CD4-positive, alpha-beta T cell treated with Interleukin-2 at 100 ng/mL for 4 hours (primary cell): ENCODE data around the gene KRT77.

Source experiments
- DNase-seq: peaks from one replicate; pipeline ENCODE4 v3.0.0-alpha.2; 2020; ENCODE audit warnings: low spot score

The KRT77 gene

DNA sequence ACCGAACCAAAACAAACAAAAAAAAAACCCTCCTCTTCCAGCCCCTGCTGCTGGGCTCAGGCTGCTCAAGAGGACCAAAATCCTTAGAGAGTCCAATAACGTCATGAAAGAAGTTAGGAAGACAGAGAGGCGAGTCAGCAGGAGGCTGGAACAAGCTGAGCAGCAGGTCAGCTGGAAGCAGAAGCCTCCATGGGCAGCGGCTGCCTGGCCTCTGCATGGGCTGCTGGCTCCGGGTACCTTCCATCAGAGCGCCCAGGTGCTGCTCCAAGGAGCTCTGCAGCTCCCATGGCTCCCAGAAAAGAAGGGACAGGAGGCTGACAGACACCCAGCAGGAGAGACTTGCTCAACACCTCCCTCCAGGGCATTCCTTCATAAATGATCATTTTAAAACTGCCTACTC lies 48.1 kb downstream of the KRT77 start:
- no peak for DNase-seq

GRCh38 chr12:52651726-52652261 lies 51.5 kb downstream of the KRT77 start, which contains the start of gene KRT2:
Gene KRT2, minus strand, starts transcription at chr12:52652211. Its CDS starts 69 bp downstream, at chr12:52652142.
- no peak for DNase-seq

DNA sequence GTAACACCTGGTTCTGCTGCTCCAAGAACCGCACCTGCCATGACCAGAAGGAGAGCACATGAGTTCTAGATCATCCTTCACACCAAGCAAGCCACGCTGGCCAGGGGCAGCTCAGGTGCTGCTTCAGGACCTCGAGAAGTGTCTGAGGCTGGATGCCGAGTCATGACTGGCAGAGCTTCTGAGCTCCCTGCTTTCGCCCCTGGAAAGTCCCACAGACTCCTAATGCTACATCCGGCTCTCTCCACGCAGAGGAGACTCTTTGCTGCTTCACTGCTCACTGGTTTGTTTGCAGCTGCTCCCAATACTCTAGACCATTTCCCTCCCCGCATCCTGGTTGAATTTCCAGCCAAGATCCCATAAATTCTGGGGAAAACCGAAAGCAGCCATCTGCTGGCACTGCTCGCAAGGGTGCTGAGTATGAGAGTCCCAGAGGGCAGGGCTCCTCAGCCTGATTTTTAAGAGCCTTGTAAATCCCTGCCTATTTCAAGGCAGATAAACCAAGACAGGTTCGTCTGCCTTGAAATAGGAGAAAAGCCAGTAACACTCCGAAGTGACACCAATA lies 52.7 kb downstream of the KRT77 start:
- DNase-seq, result no peak

- DNase-seq, result no peak
Measured at GRCh38 chr12:52649066-52649465, 54.3 kb downstream of the KRT77 start.

DNA sequence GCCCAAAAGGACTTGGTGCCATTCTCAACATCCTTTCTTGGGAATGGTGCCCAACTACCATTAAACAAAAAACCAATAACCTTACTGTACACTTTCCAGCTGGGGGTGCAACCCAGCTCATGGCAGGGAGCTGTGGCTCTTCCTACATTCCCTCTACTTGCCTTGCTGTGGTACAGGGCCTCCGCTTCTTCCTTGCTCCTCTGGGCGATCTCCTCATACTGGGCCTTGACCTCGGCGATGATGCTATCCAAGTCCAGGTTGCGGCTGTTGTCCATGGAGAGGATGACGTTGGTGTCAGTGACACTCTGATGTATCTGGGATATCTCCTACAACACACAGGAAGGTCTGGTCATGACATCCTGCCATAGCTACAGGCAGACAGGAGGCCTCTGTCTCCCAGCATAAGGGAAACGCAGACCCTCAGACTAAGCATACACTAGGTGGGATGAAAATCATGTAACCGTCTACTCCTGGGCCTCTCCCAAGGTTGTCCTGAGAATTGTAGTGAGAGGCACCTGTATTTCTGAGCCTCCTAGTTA lies 55.2 kb downstream of the KRT77 start:
- no peak for DNase-seq

DNA sequence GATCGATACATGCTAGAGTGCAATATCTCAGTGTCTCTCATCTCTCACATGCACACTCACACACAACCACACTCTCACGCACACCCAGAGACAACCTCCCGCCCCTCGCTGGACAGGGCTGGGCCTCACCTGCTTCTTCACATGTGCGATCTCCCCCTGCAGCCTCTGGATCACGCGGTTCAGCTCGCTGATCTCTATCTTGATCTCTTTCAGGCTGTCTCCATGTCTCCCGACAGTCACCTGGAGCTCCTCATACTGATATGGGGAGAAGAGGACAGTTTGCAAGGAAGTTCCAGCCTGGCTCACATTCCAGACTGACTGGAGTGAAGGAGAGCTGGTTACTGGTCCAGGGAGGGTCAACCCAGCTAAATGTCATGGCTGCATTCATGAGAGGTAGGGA lies 55.7 kb downstream of the KRT77 start:
- DNase-seq, result no peak

- no peak for DNase-seq
Measured at GRCh38 chr12:52646613-52647012, 56.7 kb downstream of the KRT77 start.

DNA sequence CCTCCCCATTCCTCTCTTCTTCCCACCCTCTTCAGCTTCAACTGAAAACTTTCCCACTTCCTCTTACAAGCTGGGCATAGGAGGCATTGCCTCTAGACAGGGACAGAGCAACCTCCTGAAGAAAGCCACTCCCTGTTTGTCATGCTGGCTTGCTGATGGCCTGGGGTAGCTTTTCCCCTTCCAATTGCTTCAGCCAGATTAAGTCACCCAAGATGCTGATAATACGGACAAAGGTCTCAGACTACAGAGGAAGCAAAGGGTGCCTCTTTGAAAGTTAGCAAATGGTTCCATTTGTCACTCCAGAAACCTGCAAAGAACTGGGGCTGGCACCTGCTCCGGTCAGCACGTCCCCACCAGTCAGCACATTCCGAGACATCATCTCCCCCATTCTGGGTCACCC lies 57.3 kb downstream of the KRT77 start:
- no peak for DNase-seq

- peak; percentile 48 for DNase-seq
Measured at GRCh38 chr12:52645120-52645761, 58.1 kb downstream of the KRT77 start.

- DNase-seq, result no peak
Measured at GRCh38 chr12:52644078-52644415, 59.3 kb downstream of the KRT77 start.

DNA sequence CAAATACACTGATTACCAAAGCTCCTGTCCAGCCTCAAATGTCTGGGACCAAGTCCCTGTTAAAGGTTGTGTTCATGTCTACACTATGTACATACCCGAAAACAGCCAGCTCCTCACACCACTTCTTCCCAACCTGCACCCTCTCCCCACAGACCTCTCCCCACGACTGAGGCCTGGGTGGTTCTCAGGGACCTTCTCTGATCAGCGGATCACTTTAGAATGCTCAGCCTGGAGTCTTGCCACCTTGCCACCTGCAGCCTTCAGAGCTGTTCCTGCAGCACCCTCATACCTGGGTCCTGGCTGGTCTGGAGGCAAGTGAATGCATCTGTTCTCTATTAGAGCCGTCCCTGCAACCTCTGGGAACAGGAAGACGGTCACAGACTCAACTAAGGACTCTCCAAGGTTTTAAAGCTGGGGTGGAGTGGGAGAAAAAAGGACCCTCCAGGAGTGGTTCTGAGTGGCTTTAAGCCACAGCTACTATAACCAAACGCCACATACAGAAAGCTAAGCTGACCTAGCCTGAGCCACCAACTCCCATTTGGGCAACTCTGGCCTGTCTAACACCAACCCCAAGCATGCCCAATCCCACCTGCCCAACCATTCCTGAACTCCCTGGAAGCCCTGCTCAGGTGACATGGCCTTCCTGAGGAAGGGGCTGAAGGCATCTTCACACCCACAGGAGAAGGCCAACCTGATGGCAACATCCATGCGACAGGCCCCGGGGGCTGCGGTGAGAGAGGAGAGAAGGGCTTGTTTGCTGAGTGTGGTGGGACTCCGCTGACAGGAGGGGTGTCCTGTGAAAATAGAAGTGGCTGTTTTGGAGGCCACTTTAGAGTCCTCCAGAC lies 59.9 kb downstream of the KRT77 start:
- DNase-seq, result no peak

DNA sequence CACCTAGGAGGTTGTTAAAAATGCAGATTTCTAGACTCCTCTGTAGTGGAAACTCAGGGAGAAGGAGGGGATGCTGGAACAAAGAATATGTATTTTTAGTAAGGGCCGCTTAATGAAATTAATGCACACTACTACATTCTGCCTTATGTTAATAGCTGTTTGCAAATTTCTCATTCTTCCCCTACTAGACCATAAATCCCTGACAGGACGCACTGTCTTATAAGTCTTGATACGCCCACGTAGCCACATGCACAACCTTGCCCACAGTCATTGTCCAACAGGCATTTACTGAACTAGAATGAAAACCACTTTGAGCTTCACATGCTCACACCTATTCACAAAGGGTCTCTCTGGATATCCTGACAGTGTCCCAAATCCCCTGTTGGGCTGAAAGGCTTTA lies 61.9 kb downstream of the KRT77 start:
- no peak for DNase-seq
